HFF-Myc (cell line): ENCODE data around the gene ADPRH.
"Not testable (repeated sequence)": the region's sequence is repeated elsewhere in the genome, so short reads cannot be mapped to it uniquely, and the experiment has no call there.

ENCODE experiments used
- DNase-seq: peaks from one replicate; pipeline ENCODE4 v3.0.0-alpha.2; 2011; ENCODE audit warnings: low read depth; ENCODE audit errors: extremely low read depth
- H3K4me3 ChIP-seq: replicated peaks from 2 replicates; pipeline ENCODE4 v1.5.1; 2011; ENCODE audit warnings: low read depth, mild to moderate bottlenecking, control low read depth, low read length
- TF ChIP-seq, protein P1 (sequence below): IDR thresholded peaks from 2 replicates; pipeline ENCODE4 v1.5.1; 2012; ENCODE audit warnings: mild to moderate bottlenecking, low read depth, low read length, control low read depth; ENCODE audit errors: missing control alignments

ADPRH gene

DNA sequence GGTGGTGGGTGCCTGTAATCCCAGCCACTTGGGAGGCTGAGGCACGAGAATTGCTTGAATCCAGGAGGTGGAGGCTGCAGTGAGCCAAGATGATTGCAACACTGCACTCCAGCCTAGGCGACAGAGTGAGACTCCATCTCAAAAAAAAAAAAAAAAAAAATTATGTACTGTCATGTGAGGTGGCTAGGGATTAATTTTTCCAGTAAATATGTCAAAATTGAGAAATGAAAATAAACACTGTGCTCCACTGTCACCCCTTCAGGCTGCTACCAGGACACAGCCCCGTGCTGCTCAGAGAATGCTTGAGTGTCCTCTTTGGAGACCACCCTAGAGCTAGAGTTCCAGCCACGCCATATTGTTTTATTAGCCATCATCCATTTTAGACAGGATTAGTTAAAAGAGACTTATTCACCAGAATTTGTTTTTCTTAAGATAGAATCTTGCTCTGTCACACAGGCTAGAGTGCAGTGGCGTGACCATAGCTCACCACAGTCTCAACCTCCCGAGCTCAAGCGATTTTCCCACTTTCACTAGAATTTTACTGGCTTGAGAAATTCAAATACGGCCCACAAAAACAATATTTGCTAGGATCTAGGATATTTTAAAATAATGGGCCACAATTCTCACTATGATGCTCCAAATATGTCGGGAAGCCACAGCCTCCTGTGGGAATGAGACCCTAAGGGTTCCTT is 20.5 kb upstream of the ADPRH start:
- H3K4me3 ChIP-seq, result no peak overlapping the region
- no peak for DNase-seq
- TF ChIP-seq, protein P1, sequence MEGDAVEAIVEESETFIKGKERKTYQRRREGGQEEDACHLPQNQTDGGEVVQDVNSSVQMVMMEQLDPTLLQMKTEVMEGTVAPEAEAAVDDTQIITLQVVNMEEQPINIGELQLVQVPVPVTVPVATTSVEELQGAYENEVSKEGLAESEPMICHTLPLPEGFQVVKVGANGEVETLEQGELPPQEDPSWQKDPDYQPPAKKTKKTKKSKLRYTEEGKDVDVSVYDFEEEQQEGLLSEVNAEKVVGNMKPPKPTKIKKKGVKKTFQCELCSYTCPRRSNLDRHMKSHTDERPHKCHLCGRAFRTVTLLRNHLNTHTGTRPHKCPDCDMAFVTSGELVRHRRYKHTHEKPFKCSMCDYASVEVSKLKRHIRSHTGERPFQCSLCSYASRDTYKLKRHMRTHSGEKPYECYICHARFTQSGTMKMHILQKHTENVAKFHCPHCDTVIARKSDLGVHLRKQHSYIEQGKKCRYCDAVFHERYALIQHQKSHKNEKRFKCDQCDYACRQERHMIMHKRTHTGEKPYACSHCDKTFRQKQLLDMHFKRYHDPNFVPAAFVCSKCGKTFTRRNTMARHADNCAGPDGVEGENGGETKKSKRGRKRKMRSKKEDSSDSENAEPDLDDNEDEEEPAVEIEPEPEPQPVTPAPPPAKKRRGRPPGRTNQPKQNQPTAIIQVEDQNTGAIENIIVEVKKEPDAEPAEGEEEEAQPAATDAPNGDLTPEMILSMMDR, result no peak

DNA sequence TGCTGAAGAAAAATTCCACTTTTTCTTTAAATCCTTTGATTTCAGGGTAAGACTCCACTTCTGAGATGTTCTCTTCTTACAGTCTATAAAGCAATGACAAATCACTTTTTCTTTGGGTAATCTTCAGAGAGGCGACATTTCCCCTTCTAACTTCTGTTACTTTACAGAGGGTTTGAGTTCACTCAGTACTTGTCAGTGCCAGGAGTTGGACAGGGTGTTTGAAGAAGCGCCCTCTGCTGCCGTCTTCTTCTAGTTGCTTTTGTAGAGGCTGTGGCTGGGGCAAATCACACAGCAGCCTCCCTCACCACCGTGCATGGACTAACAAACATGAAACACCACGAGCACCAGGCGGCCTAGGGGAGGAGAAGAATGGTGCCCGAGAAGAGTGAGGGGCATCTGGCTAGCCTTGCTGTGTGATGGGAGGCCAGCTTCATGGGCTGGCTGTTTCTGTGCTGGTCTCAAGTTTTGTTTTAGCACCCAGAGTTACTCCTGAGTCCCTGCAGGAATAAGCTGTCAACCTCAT is 19.8 kb upstream of the ADPRH start, which contains the start of gene CD80:
Gene CD80 (minus strand): TSS at position 174 of the 523 bp plus-strand sequence. CDS start 1,886 bp downstream, outside the sequence.
- DNase-seq, result peak; percentile 5
- no peak within 1 kb of the TSS for H3K4me3 ChIP-seq
- TF ChIP-seq, protein P1, result peak; percentile 13

DNA sequence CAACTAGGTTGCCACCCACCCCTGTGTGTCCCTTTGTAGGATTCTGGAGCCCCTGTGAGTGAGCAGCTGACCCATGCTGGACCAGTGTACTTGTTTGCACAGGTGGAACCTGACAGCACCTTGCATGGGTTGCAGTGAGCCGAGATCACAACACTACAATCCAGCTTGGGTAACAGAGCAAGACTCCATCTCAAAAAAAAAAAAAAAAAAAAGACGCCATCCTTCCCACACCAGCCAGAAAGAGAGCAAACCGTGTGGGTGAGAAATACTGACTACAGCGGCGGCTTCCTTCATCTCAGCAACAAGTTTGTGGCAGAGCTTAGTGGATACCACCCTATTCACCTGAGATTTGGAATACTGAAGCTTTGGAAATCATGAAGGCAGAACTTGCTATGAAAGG is 19.1 kb upstream of the ADPRH start:
- no peak overlapping the region for H3K4me3 ChIP-seq
- TF ChIP-seq, protein P1, result no peak
- no peak for DNase-seq

DNA sequence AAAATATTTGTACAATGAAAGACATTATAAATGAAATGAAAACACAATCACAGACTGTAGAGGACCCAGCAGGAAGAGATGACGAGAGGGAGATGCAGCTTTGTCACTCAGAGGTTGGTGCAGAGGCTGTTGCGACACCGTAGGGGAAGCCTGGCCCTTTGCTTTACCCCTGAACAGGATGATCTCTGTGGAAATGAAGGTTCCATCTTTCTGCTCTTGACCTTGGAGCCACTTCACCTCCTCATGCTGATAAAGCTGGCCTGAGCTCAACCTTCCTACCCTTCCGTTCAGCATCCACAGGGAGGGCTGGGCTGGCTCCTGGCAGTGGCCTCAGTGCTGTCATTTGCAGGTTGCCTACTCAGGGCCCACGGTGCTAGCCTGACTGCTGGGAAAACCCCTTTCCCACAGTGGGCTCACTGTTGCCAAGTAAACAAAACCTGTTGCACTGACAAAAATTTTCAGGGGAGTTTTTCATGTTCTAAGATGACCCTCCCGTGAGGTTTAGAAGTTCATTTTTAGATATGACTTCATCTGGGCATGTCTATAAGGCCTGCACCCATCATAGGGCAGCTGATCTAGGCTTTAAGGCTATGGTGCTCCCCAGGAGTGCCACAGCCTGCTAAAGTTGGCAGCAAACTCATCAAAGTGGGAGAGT is 16.9 kb upstream of the ADPRH start:
- TF ChIP-seq, protein P1, result no peak
- H3K4me3 ChIP-seq, result no peak overlapping the region
- no peak for DNase-seq

DNA sequence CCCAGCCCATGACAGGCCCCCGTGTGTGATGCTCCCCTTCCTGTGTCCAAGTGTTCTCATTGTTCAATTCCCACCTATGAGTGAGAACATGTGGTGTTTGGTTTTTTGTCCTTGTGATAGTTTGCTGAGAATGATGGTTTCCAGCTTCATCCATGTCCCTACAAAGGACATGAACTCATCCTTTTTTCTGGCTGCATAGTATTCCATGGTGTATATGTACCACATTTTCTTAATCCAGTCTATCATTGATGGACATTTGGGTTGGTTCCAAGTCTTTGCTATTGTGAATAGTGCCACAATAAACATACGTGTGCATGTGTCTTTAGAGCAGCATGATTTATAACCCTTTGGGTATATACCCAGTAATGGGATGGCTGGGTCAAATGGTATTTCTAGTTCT is 16.0 kb upstream of the ADPRH start:
- DNase-seq, H3K4me3 ChIP-seq: not testable (repeated sequence)

DNA sequence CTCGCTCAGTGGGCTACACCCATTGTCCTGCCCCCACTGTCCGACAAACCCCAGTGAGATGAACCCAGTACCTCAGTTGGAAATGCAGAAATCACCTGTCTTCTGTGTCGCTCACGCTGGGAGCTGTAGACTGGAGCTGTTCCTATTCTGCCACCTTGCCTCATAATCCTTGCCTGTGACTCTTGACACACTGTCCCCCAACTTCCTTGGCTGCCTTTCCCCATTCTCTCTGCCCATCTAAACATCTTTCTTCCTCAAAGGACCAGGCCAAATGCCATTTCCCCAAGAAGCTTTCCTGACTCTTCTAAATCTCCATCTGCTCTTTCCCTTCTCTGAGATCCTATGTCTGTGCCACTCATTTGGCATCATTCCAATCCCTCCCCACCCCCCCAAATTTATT is 10.1 kb upstream of the ADPRH start:
- no peak overlapping the region for H3K4me3 ChIP-seq
- TF ChIP-seq, protein P1, result no peak
- no peak for DNase-seq

DNA sequence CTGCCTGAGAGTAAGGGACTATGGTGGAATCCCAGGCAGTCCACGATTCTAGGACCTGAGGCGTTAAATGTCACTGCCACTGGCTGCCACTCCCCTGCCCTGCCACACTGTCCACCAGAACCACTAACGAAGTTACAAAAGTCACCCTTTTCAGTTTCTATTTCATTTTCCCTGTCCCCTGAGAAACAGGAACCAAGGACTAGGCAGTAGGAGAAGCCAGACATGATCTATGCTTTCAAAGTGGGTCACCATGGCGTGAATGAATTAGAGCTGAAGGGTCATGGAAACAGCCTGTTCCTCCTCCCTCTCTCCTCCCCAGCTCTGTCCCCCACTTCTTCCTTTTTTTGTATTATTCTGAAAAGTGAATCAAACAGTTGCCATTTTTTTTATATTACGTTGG is 9.1 kb upstream of the ADPRH start:
- no peak for DNase-seq
- H3K4me3 ChIP-seq, result no peak overlapping the region
- TF ChIP-seq, protein P1, result no peak
